ENCODE results near the gene CPT2. TPM values are rescaled to one million over a fixed set of nuclear protein-coding genes. Genes with fewer than 3 reads are reported as not detected.
A peak's percentile ranks its signal among the peaks of the same experiment; 100 is the strongest.

The CPT2 gene
- total RNA-seq, 1 experiment from 2014 or later = 35.7 TPM

DNA sequence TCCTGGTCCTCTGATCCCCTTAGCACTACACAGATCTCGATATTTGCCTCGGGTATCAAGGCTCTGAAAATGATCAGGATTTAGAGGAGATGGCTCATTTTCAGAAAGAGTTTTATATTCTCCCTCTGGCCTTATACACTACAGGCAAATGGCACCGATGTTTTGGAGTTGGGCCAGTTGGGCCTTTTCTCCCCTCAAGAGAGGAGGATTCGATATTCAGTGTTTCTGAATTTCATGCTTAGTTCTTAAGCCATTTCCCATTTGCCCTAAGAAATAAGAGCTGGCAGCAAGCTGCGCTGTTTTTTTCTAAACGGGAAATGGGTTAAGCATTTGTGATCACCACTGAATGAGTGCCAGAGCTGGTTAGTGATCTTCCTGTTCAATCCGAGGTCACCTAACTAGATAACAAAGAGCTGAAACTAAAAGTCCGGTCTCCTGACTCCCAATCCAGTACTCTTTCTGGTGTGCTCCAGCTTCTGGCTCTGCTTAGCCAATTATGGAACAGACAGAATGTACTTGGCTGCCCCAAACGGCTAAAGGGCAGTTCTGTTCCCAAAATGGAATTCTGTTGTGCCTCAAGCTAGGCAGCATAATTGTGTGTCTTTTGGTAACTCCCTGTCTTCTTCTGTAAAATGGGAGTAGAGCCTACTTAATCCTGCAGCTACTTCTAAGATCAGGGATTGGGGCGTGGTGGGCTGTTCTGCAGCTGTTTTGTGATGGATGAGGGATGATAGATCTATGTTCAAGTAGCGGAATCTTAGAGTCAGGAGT lies 1.2 kb upstream of the CPT2 start:
- H3K9me2 ChIP-seq (ENCODE audit: insufficient read depth) = no peaks in the 10 kb centered on the region
- no peak for TF ChIP-seq EZH2 (IDR thresholded peaks at IDR 0.05; ENCODE audit: low read depth)
- TF ChIP-seq, protein P1, sequence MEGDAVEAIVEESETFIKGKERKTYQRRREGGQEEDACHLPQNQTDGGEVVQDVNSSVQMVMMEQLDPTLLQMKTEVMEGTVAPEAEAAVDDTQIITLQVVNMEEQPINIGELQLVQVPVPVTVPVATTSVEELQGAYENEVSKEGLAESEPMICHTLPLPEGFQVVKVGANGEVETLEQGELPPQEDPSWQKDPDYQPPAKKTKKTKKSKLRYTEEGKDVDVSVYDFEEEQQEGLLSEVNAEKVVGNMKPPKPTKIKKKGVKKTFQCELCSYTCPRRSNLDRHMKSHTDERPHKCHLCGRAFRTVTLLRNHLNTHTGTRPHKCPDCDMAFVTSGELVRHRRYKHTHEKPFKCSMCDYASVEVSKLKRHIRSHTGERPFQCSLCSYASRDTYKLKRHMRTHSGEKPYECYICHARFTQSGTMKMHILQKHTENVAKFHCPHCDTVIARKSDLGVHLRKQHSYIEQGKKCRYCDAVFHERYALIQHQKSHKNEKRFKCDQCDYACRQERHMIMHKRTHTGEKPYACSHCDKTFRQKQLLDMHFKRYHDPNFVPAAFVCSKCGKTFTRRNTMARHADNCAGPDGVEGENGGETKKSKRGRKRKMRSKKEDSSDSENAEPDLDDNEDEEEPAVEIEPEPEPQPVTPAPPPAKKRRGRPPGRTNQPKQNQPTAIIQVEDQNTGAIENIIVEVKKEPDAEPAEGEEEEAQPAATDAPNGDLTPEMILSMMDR (conservative IDR thresholded peaks at IDR 0.05) = no peak
- intact Hi-C loops (cut with micrococcal nuclease; ENCODE audit: unreplicated experiment) = loop anchor here (1.0 to 5.0 kb wide), 2 partner anchors 25 to 793 kb away; partner anchors contain the start of genes CZIB, ORC1 and PRPF38A
- H4K20me1 ChIP-seq (ENCODE audit: insufficient read depth) = no peaks in the 10 kb centered on the region
- peaks cover 5% of the 10 kb centered on the region; the same call in 1 of the 2 replicates for H3K36me3 ChIP-seq (ENCODE audit: low read depth)
- peak overlapping the region; percentile 74; the same call in 1 of the 2 replicates for H3K4me3 ChIP-seq
- POLR2A ChIA-PET (ENCODE audit: unreplicated experiment) = interaction anchor here (0.7 kb wide), 1 partner anchor 1959 kb away, joined by 3 read pairs; no protein-coding TSS in a partner anchor
- peak overlapping the region; percentile 82 for H2AFZ ChIP-seq
- peak overlapping the region; percentile 79 for H3K4me2 ChIP-seq
- peaks cover 25% of the 10 kb centered on the region for H3K79me2 ChIP-seq (ENCODE audit: low read depth)
- H3K27ac ChIP-seq = no peak overlapping the region
- H3F3A ChIP-seq (ENCODE audit: insufficient read depth, low read depth) = peaks cover 7% of the 10 kb centered on the region; the same call in 1 of the 2 replicates
- H3K4me1 ChIP-seq (replicated peaks; ENCODE audit: insufficient read depth) = peaks cover 29% of the 10 kb centered on the region
- no peak for DNase-seq
- no peaks in the 10 kb centered on the region for H3K27me3 ChIP-seq (ENCODE audit: insufficient read depth, low read depth)
- CTCF ChIA-PET = interaction anchor here (1.5 kb wide), 1 partner anchor 9 kb away, joined by 6 read pairs; no protein-coding TSS in a partner anchor
- no peaks in the 10 kb centered on the region for H3K9me3 ChIP-seq (ENCODE audit: insufficient read depth, low read depth)
- BruUV-seq (replicated peaks) = no TSS peak

DNA sequence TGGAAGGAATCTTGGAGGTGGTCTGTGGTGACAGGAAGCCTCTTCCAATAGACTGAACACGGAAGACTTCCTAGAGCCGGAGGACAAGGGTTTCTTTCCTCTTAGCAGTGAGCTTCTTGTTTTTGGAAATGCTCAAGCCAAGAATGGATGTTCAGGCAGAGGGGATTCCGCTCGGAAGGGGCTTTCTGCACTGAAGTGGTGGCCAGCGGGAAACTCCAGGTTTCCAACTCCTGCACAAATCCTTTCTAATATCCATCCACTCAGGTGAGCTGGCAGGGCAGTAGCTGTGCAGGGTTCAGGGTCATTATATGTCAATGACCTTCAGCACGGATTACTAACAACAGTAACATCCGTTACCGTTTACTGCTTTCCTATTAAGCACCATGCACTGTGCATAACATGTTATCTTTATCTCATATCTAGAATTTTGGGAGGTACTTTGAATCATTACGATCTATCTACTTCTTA lies 573 bp upstream of the CPT2 start:
- H3K9me3 ChIP-seq (ENCODE audit: insufficient read depth, low read depth) = no peaks in the 10 kb centered on the region
- H3F3A ChIP-seq (ENCODE audit: insufficient read depth, low read depth) = peaks cover 7% of the 10 kb centered on the region; the same call in 1 of the 2 replicates
- no TSS peak for BruUV-seq (replicated peaks)
- H3K27me3 ChIP-seq (ENCODE audit: insufficient read depth, low read depth) = no peaks in the 10 kb centered on the region
- peak overlapping the region; percentile 79 for H3K4me2 ChIP-seq
- H3K79me2 ChIP-seq (ENCODE audit: low read depth) = peaks cover 25% of the 10 kb centered on the region
- peaks cover 29% of the 10 kb centered on the region for H3K4me1 ChIP-seq (replicated peaks; ENCODE audit: insufficient read depth)
- ChIA-PET POLR2A (ENCODE audit: unreplicated experiment) (no interaction called here), CTCF (interaction anchor here (0.6 to 1.5 kb wide), 3 partner anchors 9 to 495 kb away, joined by 3 to 6 read pairs (median 3); no protein-coding TSS in a partner anchor)
- H4K20me1 ChIP-seq (ENCODE audit: insufficient read depth) = no peaks in the 10 kb centered on the region
- H3K36me3 ChIP-seq (ENCODE audit: low read depth) = peaks cover 8% of the 10 kb centered on the region; the same call in 1 of the 2 replicates
- H3K27ac ChIP-seq = peak overlapping the region; percentile 64
- peak overlapping the region; percentile 74 for H3K4me3 ChIP-seq
- DNase-seq = peak in 1 of 2 experiments; percentile 39
- intact Hi-C loops (cut with micrococcal nuclease; ENCODE audit: unreplicated experiment) = loop anchor here (1.0 to 5.0 kb wide), 2 partner anchors 24 to 794 kb away; partner anchors contain the start of genes CZIB, ORC1 and PRPF38A
- no peaks in the 10 kb centered on the region for H3K9me2 ChIP-seq (ENCODE audit: insufficient read depth)
- no peak for TF ChIP-seq EZH2 (IDR thresholded peaks at IDR 0.05; ENCODE audit: low read depth)
- TF ChIP-seq, protein P1 (conservative IDR thresholded peaks at IDR 0.05) = no peak
- H2AFZ ChIP-seq = peak overlapping the region; percentile 82

DNA sequence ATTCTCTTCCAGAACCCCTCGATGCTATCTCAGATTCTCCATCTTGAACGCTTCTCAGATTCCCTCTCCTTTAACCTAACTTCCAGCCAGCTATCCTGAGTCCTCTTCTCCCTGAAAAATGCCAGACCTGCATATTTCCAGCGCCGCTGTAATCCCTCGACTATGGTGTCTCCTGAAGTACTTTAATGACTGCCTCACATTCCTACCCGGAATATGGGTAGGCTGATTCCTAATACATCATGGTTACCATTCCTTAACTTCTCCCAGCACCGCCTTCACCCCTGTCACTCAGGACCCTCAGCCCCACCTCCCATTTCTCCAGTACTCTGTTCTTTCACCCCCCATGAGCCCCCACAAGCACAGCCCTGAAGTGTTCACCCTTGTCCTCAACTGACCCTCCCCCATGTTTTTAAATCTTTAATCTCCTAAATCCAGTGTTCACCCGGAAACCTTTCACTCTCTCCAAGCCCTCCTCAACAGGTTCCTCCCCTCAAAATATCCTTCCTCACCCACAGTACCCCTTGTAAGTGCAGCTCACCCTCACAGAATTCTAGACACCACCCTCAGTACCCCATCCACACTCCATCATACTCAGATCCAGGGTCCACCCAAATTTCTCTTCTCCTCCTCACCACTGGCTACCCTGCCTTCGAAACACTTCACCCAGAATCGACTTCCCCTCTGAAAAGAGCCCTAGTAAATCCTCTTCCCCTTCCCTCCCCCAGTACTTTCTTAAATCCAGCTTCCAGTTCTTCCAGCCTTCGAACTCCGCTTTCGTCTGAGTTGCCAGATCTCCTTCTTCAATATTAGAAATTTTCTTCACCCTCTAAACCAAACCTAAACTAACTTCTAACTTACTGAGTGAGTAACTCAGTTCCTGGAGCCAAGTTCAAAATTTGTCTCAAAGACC lies 922 bp downstream of the CPT2 start:
- BruUV-seq (replicated peaks) = no TSS peak
- H3K36me3 ChIP-seq (ENCODE audit: low read depth) = peaks cover 19% of the 10 kb centered on the region
- ChIA-PET POLR2A (ENCODE audit: unreplicated experiment) (no interaction called here), CTCF (no interaction called here)
- H4K20me1 ChIP-seq (ENCODE audit: insufficient read depth) = no peaks in the 10 kb centered on the region
- TF ChIP-seq EZH2 (IDR thresholded peaks at IDR 0.05; ENCODE audit: low read depth) = no peak
- H3K9me3 ChIP-seq (ENCODE audit: insufficient read depth, low read depth) = no peaks in the 10 kb centered on the region
- H3K4me2 ChIP-seq = peak overlapping the region; percentile 79
- peak overlapping the region; percentile 82 for H2AFZ ChIP-seq
- H3K27me3 ChIP-seq (ENCODE audit: insufficient read depth, low read depth) = no peaks in the 10 kb centered on the region
- peaks cover 7% of the 10 kb centered on the region; the same call in 1 of the 2 replicates for H3F3A ChIP-seq (ENCODE audit: insufficient read depth, low read depth)
- no peaks in the 10 kb centered on the region for H3K9me2 ChIP-seq (ENCODE audit: insufficient read depth)
- H3K79me2 ChIP-seq (ENCODE audit: low read depth) = peaks cover 25% of the 10 kb centered on the region
- DNase-seq = no peak
- intact Hi-C loops (cut with micrococcal nuclease; ENCODE audit: unreplicated experiment) = loop anchor here (5.0 kb wide), 1 partner anchor 795 kb away; the partner anchor contains the start of genes ORC1 and PRPF38A
- peak overlapping the region; percentile 64 for H3K27ac ChIP-seq
- peak overlapping the region; percentile 74 for H3K4me3 ChIP-seq
- peaks cover 29% of the 10 kb centered on the region for H3K4me1 ChIP-seq (replicated peaks; ENCODE audit: insufficient read depth)

Measured in PC-9 (cell line).